Ascending aorta (tissue), 2 donors: ENCODE results near the gene ADORA2B. TPM values are rescaled to one million over a fixed set of nuclear protein-coding genes. Genes with fewer than 3 reads are reported as not detected.
"Not testable (repeated sequence)": the region's sequence is repeated elsewhere in the genome, so short reads cannot be mapped to it uniquely, and the experiment has no call there.

Experiments used
- DNase-seq, 2 donors: peaks; one replicate each; pipeline ENCODE4 v3.0.0-alpha.2; 2019; ENCODE audit warnings: low spot score in 2 of 2
- H3K27ac ChIP-seq, 2 donors: fragments of 200-600 bp; sonication (generic); one replicate each; pipeline ENCODE4 v1.5.1; 2016 to 2017; ENCODE audit warnings: mild to moderate bottlenecking in 1 of 2
- H3K27me3 ChIP-seq: fragments of 200-600 bp; sonication (generic); one replicate; pipeline ENCODE4 v1.5.1; 2017
- H3K36me3 ChIP-seq, 2 donors: fragments of 200-600 bp; sonication (generic); one replicate each; pipeline ENCODE4 v1.5.1; 2016
- H3K4me1 ChIP-seq, 2 donors: fragments of 200-600 bp; sonication (generic); one replicate each; pipeline ENCODE4 v1.5.1; 2016 to 2017; ENCODE audit warnings: mild to moderate bottlenecking in 1 of 2
- H3K4me3 ChIP-seq, 2 donors: fragments of 200-600 bp; sonication (generic); one replicate each; pipeline ENCODE4 v1.5.1; 2016 to 2017; ENCODE audit warnings: mild to moderate bottlenecking in 1 of 2
- H3K9me3 ChIP-seq, 2 donors: fragments of 200-600 bp; sonication (generic); one replicate each; pipeline ENCODE4 v1.5.1; 2016
- CTCF ChIP-seq, 3 experiments: fragments of 200-600 bp in 2 of 3; fragments of 450-650 bp in 1 of 3; sonication (generic) in 2 of 3; IDR thresholded peaks; one replicate each; pipeline ENCODE4 v1.5.1; 2016 to 2019; ENCODE audit warnings: antibody characterized with exemption in 3 of 3, mild to moderate bottlenecking in 1 of 3, moderate library complexity in 1 of 3
- intact Hi-C: fragments of 100-400 bp; cut with DNase I; formaldehyde crosslinking; loops from one replicate; pipeline ENCODE4 v1.15.1; 2023
- total RNA-seq: library from RNA; depleted of rRNA; stranded (reverse); fragments of >200 nt; gene quantifications from one replicate; pipeline ENCODE4 v1.1.0, GENCODE V29; 2016

ADORA2B gene
- total RNA-seq, 1 donor from 2014 or later, result not detected

GRCh38 chr17:15934866-15935265 is 10.1 kb upstream of the ADORA2B start:
- no peak for DNase-seq
- H3K9me3 ChIP-seq, result no peaks in the 10 kb centered on the region
- no peak overlapping the region for H3K4me3 ChIP-seq
- no peaks in the 10 kb centered on the region for H3K36me3 ChIP-seq
- H3K27ac ChIP-seq, result no peak overlapping the region
- H3K27me3 ChIP-seq, result no peaks in the 10 kb centered on the region
- intact Hi-C loops, result no loop called here
- TF ChIP-seq CTCF (IDR thresholded peaks at IDR 0.05), result no peak
- no peaks in the 10 kb centered on the region for H3K4me1 ChIP-seq

GRCh38 chr17:15935891-15936290 is 9.0 kb upstream of the ADORA2B start:
- no peak for DNase-seq
- Histone ChIP-seq H3K9me3 (no peaks in the 10 kb centered on the region), H3K36me3 (no peaks in the 10 kb centered on the region), H3K27ac (no peak overlapping the region), H3K4me1 (no peaks in the 10 kb centered on the region), H3K4me3 (no peak overlapping the region), H3K27me3 (no peaks in the 10 kb centered on the region)
- TF ChIP-seq CTCF (IDR thresholded peaks at IDR 0.05), result no peak
- intact Hi-C loops, result no loop called here

GRCh38 chr17:15936481-15936880 is 8.4 kb upstream of the ADORA2B start:
- H3K27me3 ChIP-seq, H3K4me1 ChIP-seq, H3K4me3 ChIP-seq, intact Hi-C loops, H3K36me3 ChIP-seq, H3K9me3 ChIP-seq, H3K27ac ChIP-seq, DNase-seq: not testable (repeated sequence)

GRCh38 chr17:15941781-15942180 is 3.1 kb upstream of the ADORA2B start:
- no peak overlapping the region for H3K27ac ChIP-seq
- no peak for TF ChIP-seq CTCF (IDR thresholded peaks at IDR 0.05)
- peaks cover 5 to 9% of the 10 kb centered on the region in 2 donors for H3K4me1 ChIP-seq
- DNase-seq, result no peak
- intact Hi-C loops, result no loop called here
- H3K4me3 ChIP-seq, result no peak overlapping the region
- H3K9me3 ChIP-seq, result no peaks in the 10 kb centered on the region
- no peaks in the 10 kb centered on the region for H3K36me3 ChIP-seq
- H3K27me3 ChIP-seq, result no peaks in the 10 kb centered on the region

GRCh38 chr17:15942207-15942833 is 2.6 kb upstream of the ADORA2B start:
- no peak overlapping the region for H3K27ac ChIP-seq
- no peak for DNase-seq
- intact Hi-C loops, result no loop called here
- no peaks in the 10 kb centered on the region for H3K36me3 ChIP-seq
- H3K9me3 ChIP-seq, result no peaks in the 10 kb centered on the region
- no peaks in the 10 kb centered on the region for H3K27me3 ChIP-seq
- H3K4me1 ChIP-seq, result peaks cover 5 to 9% of the 10 kb centered on the region in 2 donors
- H3K4me3 ChIP-seq, result no peak overlapping the region
- TF ChIP-seq CTCF (IDR thresholded peaks at IDR 0.05), result no peak

- no peak for DNase-seq
Measured at GRCh38 chr17:15943971-15944758, 765 bp upstream of the ADORA2B start.

More at GRCh38 chr17:15943971-15944758, 765 bp upstream of the ADORA2B start:
- no peak for TF ChIP-seq CTCF (IDR thresholded peaks at IDR 0.05)
- Histone ChIP-seq H3K27ac (no peak overlapping the region), H3K4me3 (peak overlapping the region; percentile 55 to 68), H3K4me1 (peaks cover 5 to 9% of the 10 kb centered on the region in 2 donors), H3K27me3 (no peaks in the 10 kb centered on the region), H3K36me3 (no peaks in the 10 kb centered on the region), H3K9me3 (no peaks in the 10 kb centered on the region)
- intact Hi-C loops, result no loop called here
